Measurements from ENCODE around the gene RERE. TPM values are rescaled to one million over a fixed set of nuclear protein-coding genes. Genes with fewer than 3 reads are reported as not detected.

Gene RERE
- total and polyA plus RNA-seq, 2 experiments from 2014 or later: 39.8 to 62.8 TPM

GRCh38 chr1:8551057-8551456, 266.4 kb downstream of the RERE start:
- Histone ChIP-seq H4K20me1 (ENCODE audit: insufficient read depth, poor library complexity, severe bottlenecking) (no peaks in the 10 kb centered on the region), H3K36me3 (replicated peaks; ENCODE audit: insufficient read depth, low read depth) (no peaks in the 10 kb centered on the region), H3K4me2 (peak overlapping the region; percentile 41), H3K79me2 (peaks cover 60% of the 10 kb centered on the region), H3K4me3 (no peak overlapping the region), H3K9me2 (replicated peaks; ENCODE audit: insufficient read depth) (no peaks in the 10 kb centered on the region), H3K4me1 (ENCODE audit: insufficient read depth) (peaks cover 17% of the 10 kb centered on the region), H2AFZ (no peak overlapping the region), H3K9me3 (ENCODE audit: low read depth) (no peaks in the 10 kb centered on the region), H3K27ac (peak overlapping the region; percentile 78), H3K27me3 (no peaks in the 10 kb centered on the region)
- WGBS (ENCODE audit: low lambda C conversion rate, missing lambda C conversion rate): 69% methylated on average over 3 of the region's 3 CpGs
- TF ChIP-seq, protein P1, sequence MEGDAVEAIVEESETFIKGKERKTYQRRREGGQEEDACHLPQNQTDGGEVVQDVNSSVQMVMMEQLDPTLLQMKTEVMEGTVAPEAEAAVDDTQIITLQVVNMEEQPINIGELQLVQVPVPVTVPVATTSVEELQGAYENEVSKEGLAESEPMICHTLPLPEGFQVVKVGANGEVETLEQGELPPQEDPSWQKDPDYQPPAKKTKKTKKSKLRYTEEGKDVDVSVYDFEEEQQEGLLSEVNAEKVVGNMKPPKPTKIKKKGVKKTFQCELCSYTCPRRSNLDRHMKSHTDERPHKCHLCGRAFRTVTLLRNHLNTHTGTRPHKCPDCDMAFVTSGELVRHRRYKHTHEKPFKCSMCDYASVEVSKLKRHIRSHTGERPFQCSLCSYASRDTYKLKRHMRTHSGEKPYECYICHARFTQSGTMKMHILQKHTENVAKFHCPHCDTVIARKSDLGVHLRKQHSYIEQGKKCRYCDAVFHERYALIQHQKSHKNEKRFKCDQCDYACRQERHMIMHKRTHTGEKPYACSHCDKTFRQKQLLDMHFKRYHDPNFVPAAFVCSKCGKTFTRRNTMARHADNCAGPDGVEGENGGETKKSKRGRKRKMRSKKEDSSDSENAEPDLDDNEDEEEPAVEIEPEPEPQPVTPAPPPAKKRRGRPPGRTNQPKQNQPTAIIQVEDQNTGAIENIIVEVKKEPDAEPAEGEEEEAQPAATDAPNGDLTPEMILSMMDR (IDR thresholded peaks at IDR 0.05; ENCODE audit: poor library complexity): no peak
- TF ChIP-seq EZH2phosphoT487 (IDR thresholded peaks at IDR 0.05; ENCODE audit: low read depth, severe bottlenecking, unreplicated experiment): no peak
- no peak for TF ChIP-seq EZH2 (IDR thresholded peaks at IDR 0.05; ENCODE audit: borderline replicate concordance)
- no peak for DNase-seq (ENCODE audit: low spot score)

GRCh38 chr1:8547791-8548190, 269.6 kb downstream of the RERE start:
- Histone ChIP-seq H3K4me3 (no peak overlapping the region), H3K4me1 (ENCODE audit: insufficient read depth) (peaks cover 16% of the 10 kb centered on the region), H3K79me2 (peaks cover 51% of the 10 kb centered on the region), H4K20me1 (ENCODE audit: insufficient read depth, poor library complexity, severe bottlenecking) (no peaks in the 10 kb centered on the region), H2AFZ (no peak overlapping the region), H3K4me2 (no peak overlapping the region), H3K27me3 (no peaks in the 10 kb centered on the region), H3K9me3 (ENCODE audit: low read depth) (no peaks in the 10 kb centered on the region), H3K27ac (no peak overlapping the region), H3K9me2 (replicated peaks; ENCODE audit: insufficient read depth) (no peaks in the 10 kb centered on the region), H3K36me3 (replicated peaks; ENCODE audit: insufficient read depth, low read depth) (no peaks in the 10 kb centered on the region)
- TF ChIP-seq, protein P1 (IDR thresholded peaks at IDR 0.05; ENCODE audit: poor library complexity): no peak
- TF ChIP-seq EZH2 (IDR thresholded peaks at IDR 0.05; ENCODE audit: borderline replicate concordance): no peak
- TF ChIP-seq EZH2phosphoT487 (IDR thresholded peaks at IDR 0.05; ENCODE audit: low read depth, severe bottlenecking, unreplicated experiment): no peak
- DNase-seq (ENCODE audit: low spot score): no peak
- 78% methylated on average over 4 of the region's 4 CpGs for WGBS (ENCODE audit: low lambda C conversion rate, missing lambda C conversion rate)

- Histone ChIP-seq H2AFZ (no peak overlapping the region), H3K9me3 (ENCODE audit: low read depth) (no peaks in the 10 kb centered on the region), H3K9me2 (replicated peaks; ENCODE audit: insufficient read depth) (no peaks in the 10 kb centered on the region), H3K27me3 (no peaks in the 10 kb centered on the region), H3K36me3 (replicated peaks; ENCODE audit: insufficient read depth, low read depth) (no peaks in the 10 kb centered on the region), H3K4me1 (ENCODE audit: insufficient read depth) (peaks cover 4% of the 10 kb centered on the region), H3K27ac (no peak overlapping the region), H3K79me2 (peaks cover 55% of the 10 kb centered on the region), H3K4me3 (no peak overlapping the region), H3K4me2 (no peak overlapping the region), H4K20me1 (ENCODE audit: insufficient read depth, poor library complexity, severe bottlenecking) (no peaks in the 10 kb centered on the region)
- WGBS (ENCODE audit: low lambda C conversion rate, missing lambda C conversion rate): 92% methylated on average over 6 of the region's 6 CpGs
- TF ChIP-seq EZH2phosphoT487 (IDR thresholded peaks at IDR 0.05; ENCODE audit: low read depth, severe bottlenecking, unreplicated experiment) (no peak), EZH2 (IDR thresholded peaks at IDR 0.05; ENCODE audit: borderline replicate concordance) (no peak)
- DNase-seq (ENCODE audit: low spot score): no peak
Observed at GRCh38 chr1:8545078-8545477, 272.4 kb downstream of the RERE start.

GRCh38 chr1:8544644-8545043, 272.8 kb downstream of the RERE start:
- Histone ChIP-seq H3K9me2 (replicated peaks; ENCODE audit: insufficient read depth) (no peaks in the 10 kb centered on the region), H3K79me2 (peaks cover 55% of the 10 kb centered on the region), H3K4me1 (ENCODE audit: insufficient read depth) (peaks cover 4% of the 10 kb centered on the region), H3K9me3 (ENCODE audit: low read depth) (no peaks in the 10 kb centered on the region), H3K27me3 (no peaks in the 10 kb centered on the region), H3K4me2 (no peak overlapping the region), H3K27ac (no peak overlapping the region), H2AFZ (no peak overlapping the region), H4K20me1 (ENCODE audit: insufficient read depth, poor library complexity, severe bottlenecking) (no peaks in the 10 kb centered on the region), H3K4me3 (no peak overlapping the region), H3K36me3 (replicated peaks; ENCODE audit: insufficient read depth, low read depth) (no peaks in the 10 kb centered on the region)
- 90% methylated on average over 1 of the region's 1 CpG for WGBS (ENCODE audit: low lambda C conversion rate, missing lambda C conversion rate)
- TF ChIP-seq, protein P1 (IDR thresholded peaks at IDR 0.05; ENCODE audit: poor library complexity): no peak
- DNase-seq (ENCODE audit: low spot score): no peak

Data from hepatocyte (in vitro differentiated cells).